MM.1S (cell line): Measurements from ENCODE around the gene MAPKAP1.

Source experiments
- EZH2 ChIP-seq: fragments of 300-600 bp; sonication (generic); optimal IDR thresholded peaks from 2 replicates; pipeline ENCODE3; 2017; ENCODE audit warnings: low read depth, mild to moderate bottlenecking, antibody characterized with exemption, low read length, mixed read lengths
- EZH2phosphoT487 ChIP-seq: fragments of 300-600 bp; sonication (generic); IDR thresholded peaks from 2 replicates; pipeline ENCODE4 v1.6.1; 2018; ENCODE audit warnings: antibody characterized with exemption, low read length
- TF ChIP-seq, protein P1 (sequence below): fragments of 300-600 bp; sonication (generic); IDR thresholded peaks from 2 replicates; pipeline ENCODE4 v1.5.1; 2016; ENCODE audit warnings: antibody characterized with exemption, low read length, mixed read lengths

DNA sequence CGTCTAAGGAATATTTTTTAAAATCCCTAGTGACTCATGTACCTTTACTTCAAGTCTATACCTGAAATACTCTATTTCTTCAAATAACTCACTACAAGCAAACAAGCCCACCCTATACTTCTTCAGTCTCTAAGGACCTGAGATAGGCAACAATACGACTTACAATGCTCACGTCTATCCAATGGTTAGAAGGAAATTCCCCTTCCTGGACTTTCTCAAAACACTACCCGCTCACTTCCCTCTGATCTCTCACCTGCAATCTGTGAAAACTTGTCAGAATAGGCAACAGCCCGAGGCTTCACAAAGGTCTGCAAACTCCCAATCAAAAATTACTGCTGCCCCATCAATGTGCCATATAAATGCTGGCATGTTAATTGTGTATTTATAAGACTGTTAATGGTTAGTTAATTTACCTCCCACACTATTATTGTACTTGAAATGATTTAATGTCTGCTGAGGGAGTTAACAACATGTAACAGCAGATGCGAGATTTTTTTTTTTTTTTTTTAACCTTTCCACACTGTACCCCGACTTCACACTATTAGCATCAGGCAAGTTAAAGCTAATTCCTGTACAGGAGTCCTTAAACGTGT lies 27.3 kb downstream of the MAPKAP1 start:
- TF ChIP-seq, protein P1, sequence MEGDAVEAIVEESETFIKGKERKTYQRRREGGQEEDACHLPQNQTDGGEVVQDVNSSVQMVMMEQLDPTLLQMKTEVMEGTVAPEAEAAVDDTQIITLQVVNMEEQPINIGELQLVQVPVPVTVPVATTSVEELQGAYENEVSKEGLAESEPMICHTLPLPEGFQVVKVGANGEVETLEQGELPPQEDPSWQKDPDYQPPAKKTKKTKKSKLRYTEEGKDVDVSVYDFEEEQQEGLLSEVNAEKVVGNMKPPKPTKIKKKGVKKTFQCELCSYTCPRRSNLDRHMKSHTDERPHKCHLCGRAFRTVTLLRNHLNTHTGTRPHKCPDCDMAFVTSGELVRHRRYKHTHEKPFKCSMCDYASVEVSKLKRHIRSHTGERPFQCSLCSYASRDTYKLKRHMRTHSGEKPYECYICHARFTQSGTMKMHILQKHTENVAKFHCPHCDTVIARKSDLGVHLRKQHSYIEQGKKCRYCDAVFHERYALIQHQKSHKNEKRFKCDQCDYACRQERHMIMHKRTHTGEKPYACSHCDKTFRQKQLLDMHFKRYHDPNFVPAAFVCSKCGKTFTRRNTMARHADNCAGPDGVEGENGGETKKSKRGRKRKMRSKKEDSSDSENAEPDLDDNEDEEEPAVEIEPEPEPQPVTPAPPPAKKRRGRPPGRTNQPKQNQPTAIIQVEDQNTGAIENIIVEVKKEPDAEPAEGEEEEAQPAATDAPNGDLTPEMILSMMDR: no peak
- no peak for TF ChIP-seq EZH2
- TF ChIP-seq EZH2phosphoT487: no peak
